Measurements from ENCODE around the gene FAM168A.

FAM168A gene

GRCh38 chr11:73384531-73384871, 213.4 kb downstream of the FAM168A start:
- DNase-seq, result no peak

GRCh38 chr11:73384125-73384441, 213.8 kb downstream of the FAM168A start:
- DNase-seq, result no peak

GRCh38 chr11:73383249-73384124, 214.4 kb downstream of the FAM168A start:
- no peak for DNase-seq

- DNase-seq, result no peak
Measured at GRCh38 chr11:73382747-73383146, 215.2 kb downstream of the FAM168A start.

- DNase-seq, result no peak
Measured at GRCh38 chr11:73382183-73382582, 215.7 kb downstream of the FAM168A start.

GRCh38 chr11:73381589-73381988, 216.3 kb downstream of the FAM168A start:
- no peak for DNase-seq

GRCh38 chr11:73380897-73381410, 217.0 kb downstream of the FAM168A start:
- no peak for DNase-seq

- DNase-seq, result no peak
Measured at GRCh38 chr11:73380331-73380730, 217.6 kb downstream of the FAM168A start.

- DNase-seq, result no peak
Measured at GRCh38 chr11:73379189-73379880, 218.6 kb downstream of the FAM168A start.

GRCh38 chr11:73376803-73377629, 220.9 kb downstream of the FAM168A start:
- DNase-seq, result peak; percentile 81

GRCh38 chr11:73376160-73376802, 221.6 kb downstream of the FAM168A start, which contains the start of gene RELT:
Gene RELT (plus strand): TSS chr11:73376399. CDS start chr11:73389137, 12,738 bp downstream.
- DNase-seq, result peak; percentile 96

GRCh38 chr11:73375830-73376159, 222.1 kb downstream of the FAM168A start:
- no peak for DNase-seq

- no peak for DNase-seq
Measured at GRCh38 chr11:73374151-73374550, 223.8 kb downstream of the FAM168A start.

- DNase-seq, result no peak
Measured at GRCh38 chr11:73372375-73372993, 225.4 kb downstream of the FAM168A start.

GRCh38 chr11:73367482-73368024, 230.4 kb downstream of the FAM168A start:
- no peak for DNase-seq

- DNase-seq, result no peak
Measured at GRCh38 chr11:73366953-73367352, 231.0 kb downstream of the FAM168A start.

- peak; percentile 25 for DNase-seq
Measured at GRCh38 chr11:73366265-73366610, 231.7 kb downstream of the FAM168A start.

- DNase-seq, result no peak
Measured at GRCh38 chr11:73365352-73366264, 232.3 kb downstream of the FAM168A start.

GRCh38 chr11:73363147-73363546, 234.8 kb downstream of the FAM168A start:
- DNase-seq, result no peak

GRCh38 chr11:73361953-73362776, 235.7 kb downstream of the FAM168A start:
- no peak for DNase-seq

Measured in activated CD4-positive, alpha-beta T cell treated with anti-CD3 and anti-CD28 coated beads, Interleukin-2, Interleukin-6, amounts not matched to agents 100 ng/mL and 50 ng/mL, durations not matched to agents 16 hours and 8 hours (primary cell).